Smooth muscle cell of the umbilical artery (primary cell): ENCODE results near the gene SPATA1. TPM values are rescaled to one million over a fixed set of nuclear protein-coding genes. Genes with fewer than 3 reads are reported as not detected.

Source experiments
- total RNA-seq: library from RNA; depleted of rRNA; stranded (reverse); fragments of >200 nt; gene quantifications from 2 replicates; pipeline ENCODE4 v1.2.3, GENCODE V29; 2014

The SPATA1 gene
- total RNA-seq: 0.59 TPM in 1 of 2 replicates, not detected in the other

GRCh38 chr1:84506002-84506728 is at the start of gene SPATA1, which contains the start of gene GNG5:
TSS of gene SPATA1 (plus strand) at chr1:84506386. CDS start at chr1:84516360, 9,974 bp downstream.
TSS of gene GNG5 (minus strand) at chr1:84506581. CDS start at chr1:84506091, 490 bp downstream.

GRCh38 chr1:84478876-84479868 is 27.0 kb upstream of the SPATA1 start, which contains the start of gene RPF1:
TSS of gene RPF1 (plus strand) at chr1:84479266. CDS start at chr1:84479282, 16 bp downstream.

GRCh38 chr1:84573967-84574842 is 68.0 kb downstream of the SPATA1 start, which contains the start of gene CTBS:
TSS of gene CTBS (minus strand) at chr1:84574440. CDS start at chr1:84574415, 25 bp downstream.

Other genes starting within 250 kb of the SPATA1 start
- gene SAMD13, start 204.7 kb upstream of the SPATA1 start, total RNA-seq: 0.30 and 0.42 TPM in 2 replicates
- not detected in 2 replicates for gene DNASE2B, start 107.9 kb upstream of the SPATA1 start, total RNA-seq
- 24.9 and 26.3 TPM in 2 replicates for gene RPF1, start 27.1 kb upstream of the SPATA1 start, total RNA-seq
- 8.9 and 20.5 TPM in 2 replicates for gene GNG5, start 195 bp downstream of the SPATA1 start, total RNA-seq
- gene CTBS, start 68.1 kb downstream of the SPATA1 start, total RNA-seq: 14.6 and 21.2 TPM in 2 replicates
- 9.5 and 20.0 TPM in 2 replicates for gene SSX2IP, start 184.1 kb downstream of the SPATA1 start, total RNA-seq